GM12801 (cell line): ENCODE results near the gene TIRAP.

Experiments
- TF ChIP-seq, protein P1 (sequence below): IDR thresholded peaks from one replicate; pipeline ENCODE4 v1.5.1; 2011; ENCODE audit warnings: control low read depth; ENCODE audit not compliant: insufficient read length; ENCODE audit errors: extremely low read depth

Gene TIRAP

GRCh38 chr11:126339863-126340434, 57.1 kb downstream of the TIRAP start:
- TF ChIP-seq, protein P1, sequence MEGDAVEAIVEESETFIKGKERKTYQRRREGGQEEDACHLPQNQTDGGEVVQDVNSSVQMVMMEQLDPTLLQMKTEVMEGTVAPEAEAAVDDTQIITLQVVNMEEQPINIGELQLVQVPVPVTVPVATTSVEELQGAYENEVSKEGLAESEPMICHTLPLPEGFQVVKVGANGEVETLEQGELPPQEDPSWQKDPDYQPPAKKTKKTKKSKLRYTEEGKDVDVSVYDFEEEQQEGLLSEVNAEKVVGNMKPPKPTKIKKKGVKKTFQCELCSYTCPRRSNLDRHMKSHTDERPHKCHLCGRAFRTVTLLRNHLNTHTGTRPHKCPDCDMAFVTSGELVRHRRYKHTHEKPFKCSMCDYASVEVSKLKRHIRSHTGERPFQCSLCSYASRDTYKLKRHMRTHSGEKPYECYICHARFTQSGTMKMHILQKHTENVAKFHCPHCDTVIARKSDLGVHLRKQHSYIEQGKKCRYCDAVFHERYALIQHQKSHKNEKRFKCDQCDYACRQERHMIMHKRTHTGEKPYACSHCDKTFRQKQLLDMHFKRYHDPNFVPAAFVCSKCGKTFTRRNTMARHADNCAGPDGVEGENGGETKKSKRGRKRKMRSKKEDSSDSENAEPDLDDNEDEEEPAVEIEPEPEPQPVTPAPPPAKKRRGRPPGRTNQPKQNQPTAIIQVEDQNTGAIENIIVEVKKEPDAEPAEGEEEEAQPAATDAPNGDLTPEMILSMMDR: no peak

- TF ChIP-seq, protein P1: no peak
Observed at GRCh38 chr11:126340960-126341606, 58.2 kb downstream of the TIRAP start.

GRCh38 chr11:126341760-126342161, 58.9 kb downstream of the TIRAP start:
- TF ChIP-seq, protein P1: no peak

DNA sequence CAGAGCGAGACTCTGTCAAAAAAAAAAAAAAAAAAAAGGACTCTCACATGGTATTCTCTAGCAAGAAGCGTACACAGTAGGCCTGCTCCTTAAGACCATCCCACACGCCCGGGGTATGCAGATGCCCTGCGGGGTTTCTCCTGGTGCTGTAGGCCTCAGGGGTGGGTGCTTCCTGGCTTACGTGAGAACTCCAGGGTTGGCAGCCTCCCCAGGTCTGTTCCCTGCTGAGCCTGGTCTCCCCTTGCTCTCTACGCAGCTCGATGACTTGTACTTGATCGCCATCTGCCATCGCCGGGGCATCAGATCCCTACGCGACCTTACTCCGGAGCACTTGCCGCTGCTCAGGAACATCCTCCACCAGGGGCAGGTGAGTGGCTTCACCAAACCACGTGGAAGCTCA, 60.2 kb downstream of the TIRAP start:
- TF ChIP-seq, protein P1: no peak
